BJ (cell line): Measurements from ENCODE around the gene RFPL2. TPM values are rescaled to one million over a fixed set of nuclear protein-coding genes. Genes with fewer than 3 reads are reported as not detected.
"Not testable (repeated sequence)": the region's sequence is repeated elsewhere in the genome, so short reads cannot be mapped to it uniquely, and the experiment has no call there.

Source experiments
- CTCF ChIA-PET: fragments of 350-600 bp; formaldehyde crosslinking; extraction: SDS; loops from one replicate; lab custom pipeline; 2021; ENCODE audit warnings: antibody characterized with exemption, inconsistent platforms; lab: Yijun Ruan, JAX
- POLR2A ChIA-PET: fragments of 300-600 bp; sonication (Branson Sonifier 250); formaldehyde crosslinking; extraction: SDS; loops from one replicate; lab custom pipeline; 2021; ENCODE audit warnings: antibody characterized with exemption; lab: Charles Lee
- DNase-seq: peaks from one replicate; pipeline ENCODE4 v3.0.0-alpha.2; 2011; ENCODE audit warnings: low read depth
- H3K27me3 ChIP-seq: 2 replicates; pipeline ENCODE4 v1.6.0; 2011; ENCODE audit warnings: low read length; ENCODE audit not compliant: control insufficient read depth, insufficient read depth
- H3K36me3 ChIP-seq: 2 replicates; pipeline ENCODE4 v1.5.1; 2011; ENCODE audit warnings: low read length; ENCODE audit not compliant: control insufficient read depth, insufficient read depth
- H3K4me3 ChIP-seq: 2 replicates; pipeline ENCODE4 v1.5.1; 2011; ENCODE audit warnings: low read depth, mild to moderate bottlenecking, control low read depth, low read length
- polyA plus RNA-seq: library from polyadenylated mRNA; depleted of rRNA; stranded (reverse); fragments of >200 nt; gene quantifications from 2 replicates; pipeline ENCODE4 v1.2.3, GENCODE V29; 2011; rRNA removed
- small RNA-seq: library from RNA; depleted of rRNA; stranded (forward); fragments of <200 nt; gene quantifications from one replicate; pipeline ENCODE3, GENCODE V24; 2012; ENCODE audit warnings: low replicate concordance, low read depth; ENCODE audit not compliant: insufficient read length
- TF ChIP-seq, protein P1 (sequence below): IDR thresholded peaks from 2 replicates; pipeline ENCODE4 v1.5.1; 2011; ENCODE audit warnings: low read depth, mild to moderate bottlenecking, control low read depth, inconsistent platforms, low read length, moderate library complexity; ENCODE audit not compliant: insufficient read depth

Gene RFPL2
- polyA plus RNA-seq, 1 experiment, result not detected

DNA sequence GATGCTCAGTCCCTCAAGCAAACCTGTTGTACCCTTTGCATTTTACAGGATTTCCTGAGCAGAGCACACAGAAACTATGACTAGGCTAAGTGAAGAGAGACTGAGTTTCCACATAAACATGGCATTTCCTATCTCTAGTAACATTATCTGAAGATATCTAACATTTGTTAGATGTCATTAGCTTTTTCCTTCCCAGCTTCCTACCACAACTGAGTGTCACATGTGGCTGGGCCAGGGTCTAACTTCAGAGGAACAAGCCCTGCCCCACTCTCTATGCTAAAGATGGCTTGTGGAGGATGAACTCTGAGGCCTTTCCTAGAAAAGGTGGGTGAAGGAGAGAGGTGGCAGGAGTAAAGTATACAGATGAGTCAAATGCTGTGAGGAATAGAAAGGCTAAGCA lies 62.3 kb downstream of the RFPL2 start:
- Histone ChIP-seq H3K36me3 (no peaks in the 10 kb centered on the region), H3K27me3 (no peaks in the 10 kb centered on the region), H3K4me3 (no peak overlapping the region)
- ChIA-PET POLR2A (no interaction called here), CTCF (interaction anchor here (0.5 to 1.5 kb wide), 2 partner anchors 8 to 485 kb away, joined by 3 read pairs; no protein-coding TSS in a partner anchor)
- no peak for DNase-seq
- TF ChIP-seq, protein P1, sequence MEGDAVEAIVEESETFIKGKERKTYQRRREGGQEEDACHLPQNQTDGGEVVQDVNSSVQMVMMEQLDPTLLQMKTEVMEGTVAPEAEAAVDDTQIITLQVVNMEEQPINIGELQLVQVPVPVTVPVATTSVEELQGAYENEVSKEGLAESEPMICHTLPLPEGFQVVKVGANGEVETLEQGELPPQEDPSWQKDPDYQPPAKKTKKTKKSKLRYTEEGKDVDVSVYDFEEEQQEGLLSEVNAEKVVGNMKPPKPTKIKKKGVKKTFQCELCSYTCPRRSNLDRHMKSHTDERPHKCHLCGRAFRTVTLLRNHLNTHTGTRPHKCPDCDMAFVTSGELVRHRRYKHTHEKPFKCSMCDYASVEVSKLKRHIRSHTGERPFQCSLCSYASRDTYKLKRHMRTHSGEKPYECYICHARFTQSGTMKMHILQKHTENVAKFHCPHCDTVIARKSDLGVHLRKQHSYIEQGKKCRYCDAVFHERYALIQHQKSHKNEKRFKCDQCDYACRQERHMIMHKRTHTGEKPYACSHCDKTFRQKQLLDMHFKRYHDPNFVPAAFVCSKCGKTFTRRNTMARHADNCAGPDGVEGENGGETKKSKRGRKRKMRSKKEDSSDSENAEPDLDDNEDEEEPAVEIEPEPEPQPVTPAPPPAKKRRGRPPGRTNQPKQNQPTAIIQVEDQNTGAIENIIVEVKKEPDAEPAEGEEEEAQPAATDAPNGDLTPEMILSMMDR, result no peak

- CTCF ChIA-PET, result interaction anchor here (0.6 kb wide), 1 partner anchor 676 kb away, joined by 3 read pairs; no protein-coding TSS in a partner anchor
- H3K27me3 ChIP-seq, H3K4me3 ChIP-seq, POLR2A ChIA-PET, H3K36me3 ChIP-seq, DNase-seq: not testable (repeated sequence)
- TF ChIP-seq, protein P1, result 0 out of 2 replicates have a peak, but pooled peaks have one; percentile 18
Measured at GRCh38 chr22:32140688-32141087, 64.2 kb downstream of the RFPL2 start.

Small RNA genes lying within 50 kb of the gene (small RNA-seq; reads per million reads assigned to genes)
- not detected for gene RF02171

Other genes starting within 250 kb of the RFPL2 start
- not detected in 2 replicates for gene SLC5A1, start 161.8 kb downstream of the RFPL2 start, polyA plus RNA-seq
- gene C22orf42, start 45.8 kb downstream of the RFPL2 start, polyA plus RNA-seq, result not detected in 2 replicates
- gene SLC5A4, start 50.3 kb upstream of the RFPL2 start, polyA plus RNA-seq, result not detected in 2 replicates
- gene RFPL3, start 152.8 kb upstream of the RFPL2 start, polyA plus RNA-seq, result not detected in 2 replicates
- gene RTCB, start 207.2 kb upstream of the RFPL2 start, polyA plus RNA-seq, result 119 and 134 TPM in 2 replicates